Midbrain (tissue), 1 donor: ENCODE results near the gene AFAP1L2.
"Not testable (repeated sequence)": the region's sequence is repeated elsewhere in the genome, so short reads cannot be mapped to it uniquely, and the experiment has no call there.

Source experiments
- DNase-seq: peaks from one replicate; lab custom pipeline; 2025; lab: John Stamatoyannopoulos, UW

Gene AFAP1L2

GRCh38 chr10:114362826-114363355 is 41.4 kb downstream of the AFAP1L2 start:
- no peak for DNase-seq

GRCh38 chr10:114359953-114360345 is 44.4 kb downstream of the AFAP1L2 start:
- DNase-seq, result no peak

- no peak for DNase-seq
These were observed 45.0 kb downstream of the AFAP1L2 start for GRCh38 chr10:114359041-114359952.

- no peak for DNase-seq
These were observed 46.7 kb downstream of the AFAP1L2 start for GRCh38 chr10:114357515-114357996.

- no peak for DNase-seq
These were observed 47.4 kb downstream of the AFAP1L2 start for GRCh38 chr10:114356751-114357514.

GRCh38 chr10:114356126-114356525 is 48.2 kb downstream of the AFAP1L2 start:
- DNase-seq, result no peak

- no peak for DNase-seq
These were observed 50.9 kb downstream of the AFAP1L2 start for GRCh38 chr10:114353383-114353782.

GRCh38 chr10:114352653-114353298 is 51.5 kb downstream of the AFAP1L2 start:
- DNase-seq, result no peak

- no peak for DNase-seq
These were observed 53.6 kb downstream of the AFAP1L2 start for GRCh38 chr10:114350751-114351150.

- DNase-seq, result no peak
These were observed 54.6 kb downstream of the AFAP1L2 start for GRCh38 chr10:114349522-114350215.

GRCh38 chr10:114349071-114349470 is 55.2 kb downstream of the AFAP1L2 start:
- DNase-seq, result not testable (repeated sequence)

- DNase-seq, result no peak
These were observed 56.5 kb downstream of the AFAP1L2 start for GRCh38 chr10:114347791-114348190.

GRCh38 chr10:114347241-114347640 is 57.1 kb downstream of the AFAP1L2 start:
- DNase-seq, result no peak

- peak; percentile 4 for DNase-seq
These were observed 57.9 kb downstream of the AFAP1L2 start for GRCh38 chr10:114346176-114347031.

- no peak for DNase-seq
These were observed 58.6 kb downstream of the AFAP1L2 start for GRCh38 chr10:114345701-114346100.

GRCh38 chr10:114343623-114344505 is 60.4 kb downstream of the AFAP1L2 start:
- DNase-seq, result no peak

GRCh38 chr10:114342976-114343375 is 61.3 kb downstream of the AFAP1L2 start:
- no peak for DNase-seq

- DNase-seq, result no peak
These were observed 63.5 kb downstream of the AFAP1L2 start for GRCh38 chr10:114340816-114341215.
